Neural progenitor cell (in vitro differentiated cells): ENCODE results near the gene IKBKE. TPM values are rescaled to one million over a fixed set of nuclear protein-coding genes. Genes with fewer than 3 reads are reported as not detected.

Experiments
- DNase-seq: peaks from one replicate; pipeline ENCODE4 v3.0.0-alpha.2; 2016; ENCODE audit warnings: low spot score
- H2AFZ ChIP-seq: fragments of 200-600 bp; sonication (generic); replicated peaks from 2 replicates; pipeline ENCODE4 v1.6.1; 2016; ENCODE audit warnings: antibody characterized with exemption
- H3F3A ChIP-seq: fragments of 200-600 bp; sonication (generic); 2 replicates; pipeline ENCODE4 v1.6.1; 2016; ENCODE audit warnings: antibody characterized with exemption, low read depth
- H3K27ac ChIP-seq: fragments of 200-600 bp; sonication (generic); 2 replicates; pipeline ENCODE4 v1.5.1; 2016; ENCODE audit warnings: mild to moderate bottlenecking
- H3K27me3 ChIP-seq: fragments of 200-600 bp; sonication (generic); 2 replicates; pipeline ENCODE4 v1.6.1; 2016; ENCODE audit warnings: mild to moderate bottlenecking, moderate library complexity
- H3K36me3 ChIP-seq: fragments of 200-600 bp; sonication (generic); 2 replicates; pipeline ENCODE4 v1.5.1; 2016
- H3K4me1 ChIP-seq: fragments of 200-600 bp; sonication (generic); 2 replicates; pipeline ENCODE4 v1.6.1; 2016; ENCODE audit warnings: mixed run types
- H3K4me2 ChIP-seq: fragments of 200-600 bp; sonication (generic); 2 replicates; pipeline ENCODE4 v1.6.1; 2016
- H3K4me3 ChIP-seq: fragments of 200-600 bp; sonication (generic); 2 replicates; pipeline ENCODE4 v1.5.1; 2016
- H3K79me2 ChIP-seq: fragments of 200-600 bp; sonication (generic); 2 replicates; pipeline ENCODE4 v1.6.1; 2016; ENCODE audit warnings: low read depth
- H3K9ac ChIP-seq: fragments of 200-600 bp; sonication (generic); 2 replicates; pipeline ENCODE4 v1.6.1; 2016
- H3K9me3 ChIP-seq: fragments of 200-600 bp; sonication (generic); 2 replicates; pipeline ENCODE4 v1.5.1; 2016; ENCODE audit warnings: low read depth
- H4K20me1 ChIP-seq: fragments of 200-600 bp; sonication (generic); 2 replicates; pipeline ENCODE4 v1.6.1; 2016; ENCODE audit warnings: low read depth
- H3K27ac Mint-ChIP-seq: 3 replicates; pipeline ENCODE4 v1.8.0; 2021; ENCODE audit warnings: mixed read lengths
- H3K27me3 Mint-ChIP-seq: 2 replicates; pipeline ENCODE4 v1.8.0; 2022; ENCODE audit warnings: low read depth, mild to moderate bottlenecking, inconsistent platforms, moderate library complexity, mixed read lengths; ENCODE audit not compliant: insufficient read depth
- H3K36me3 Mint-ChIP-seq: 3 replicates; pipeline ENCODE4 v1.8.0; 2021; ENCODE audit warnings: mixed read lengths
- H3K4me1 Mint-ChIP-seq: 3 replicates; pipeline ENCODE4 v1.8.0; 2021; ENCODE audit warnings: mixed read lengths
- H3K4me3 Mint-ChIP-seq: 3 replicates; pipeline ENCODE4 v1.8.0; 2021; ENCODE audit warnings: mild to moderate bottlenecking, moderate library complexity, mixed read lengths
- H3K9me3 Mint-ChIP-seq: 3 replicates; pipeline ENCODE4 v1.8.0; 2020; ENCODE audit warnings: mixed read lengths
- EZH2 ChIP-seq: fragments of 200-600 bp; sonication (generic); IDR thresholded peaks from 2 replicates; pipeline ENCODE4 v1.6.1; 2017; ENCODE audit warnings: antibody characterized with exemption, mild to moderate bottlenecking, moderate library complexity
- EZH2phosphoT487 ChIP-seq: fragments of 200-600 bp; sonication (generic); IDR thresholded peaks from 2 replicates; pipeline ENCODE4 v1.6.1; 2017; ENCODE audit warnings: antibody characterized with exemption
- total RNA-seq: library from RNA; depleted of rRNA; stranded (reverse); fragments of >200 nt; gene quantifications from 2 replicates; pipeline ENCODE4 v1.2.3, GENCODE V29; 2015; ENCODE audit warnings: low replicate concordance
- TF ChIP-seq, protein P1 (sequence below): fragments of 200-600 bp; sonication (generic); IDR thresholded peaks from 2 replicates; pipeline ENCODE4 v1.5.1; 2017; ENCODE audit warnings: antibody characterized with exemption, mild to moderate bottlenecking

The IKBKE gene
- total RNA-seq, 1 donor from 2014 or later, result 0.26 TPM

DNA sequence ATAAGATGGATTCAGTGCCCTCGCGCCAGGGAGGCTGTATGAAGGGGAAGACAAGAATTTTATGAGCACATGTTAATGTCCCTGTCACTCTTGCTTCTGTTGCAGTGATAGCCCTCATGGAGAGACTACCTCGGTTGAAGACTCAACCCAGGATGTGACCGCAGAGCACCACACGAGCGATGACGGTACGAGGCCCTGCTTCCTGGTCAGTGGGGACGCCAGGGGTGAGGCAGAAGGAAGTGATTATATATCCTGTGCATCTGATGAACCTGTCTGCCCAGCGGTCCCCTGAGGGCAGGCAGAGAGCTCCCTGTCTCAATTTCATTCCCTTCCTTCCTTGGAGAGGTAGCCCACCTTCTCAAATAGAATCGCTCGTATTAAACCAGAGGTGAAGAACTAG, 20.0 kb upstream of the IKBKE start:
- Histone ChIP-seq H3K9me3 (no peaks in the 10 kb centered on the region), H3F3A (peaks cover 15% of the 10 kb centered on the region), H3K79me2 (no peaks in the 10 kb centered on the region), H3K4me1 (peaks cover 33% of the 10 kb centered on the region), H3K4me3 (no peak overlapping the region), H3K27me3 (no peaks in the 10 kb centered on the region), H4K20me1 (peaks cover 4% of the 10 kb centered on the region), H3K36me3 (peaks cover 3% of the 10 kb centered on the region), H3K27ac (no peak overlapping the region), H3K4me2 (no peak overlapping the region), H2AFZ (no peak overlapping the region), H3K9ac (no peak overlapping the region)
- Mint-ChIP-seq H3K4me3 (no peak overlapping the region), H3K36me3 (peaks cover 68% of the 10 kb centered on the region), H3K27ac (no peak overlapping the region), H3K9me3 (no peaks in the 10 kb centered on the region), H3K4me1 (peaks cover 49% of the 10 kb centered on the region), H3K27me3 (peaks cover 8% of the 10 kb centered on the region)
- no peak for DNase-seq
- no peak for TF ChIP-seq EZH2phosphoT487
- no peak for TF ChIP-seq EZH2
- TF ChIP-seq, protein P1, sequence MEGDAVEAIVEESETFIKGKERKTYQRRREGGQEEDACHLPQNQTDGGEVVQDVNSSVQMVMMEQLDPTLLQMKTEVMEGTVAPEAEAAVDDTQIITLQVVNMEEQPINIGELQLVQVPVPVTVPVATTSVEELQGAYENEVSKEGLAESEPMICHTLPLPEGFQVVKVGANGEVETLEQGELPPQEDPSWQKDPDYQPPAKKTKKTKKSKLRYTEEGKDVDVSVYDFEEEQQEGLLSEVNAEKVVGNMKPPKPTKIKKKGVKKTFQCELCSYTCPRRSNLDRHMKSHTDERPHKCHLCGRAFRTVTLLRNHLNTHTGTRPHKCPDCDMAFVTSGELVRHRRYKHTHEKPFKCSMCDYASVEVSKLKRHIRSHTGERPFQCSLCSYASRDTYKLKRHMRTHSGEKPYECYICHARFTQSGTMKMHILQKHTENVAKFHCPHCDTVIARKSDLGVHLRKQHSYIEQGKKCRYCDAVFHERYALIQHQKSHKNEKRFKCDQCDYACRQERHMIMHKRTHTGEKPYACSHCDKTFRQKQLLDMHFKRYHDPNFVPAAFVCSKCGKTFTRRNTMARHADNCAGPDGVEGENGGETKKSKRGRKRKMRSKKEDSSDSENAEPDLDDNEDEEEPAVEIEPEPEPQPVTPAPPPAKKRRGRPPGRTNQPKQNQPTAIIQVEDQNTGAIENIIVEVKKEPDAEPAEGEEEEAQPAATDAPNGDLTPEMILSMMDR, result no peak

DNA sequence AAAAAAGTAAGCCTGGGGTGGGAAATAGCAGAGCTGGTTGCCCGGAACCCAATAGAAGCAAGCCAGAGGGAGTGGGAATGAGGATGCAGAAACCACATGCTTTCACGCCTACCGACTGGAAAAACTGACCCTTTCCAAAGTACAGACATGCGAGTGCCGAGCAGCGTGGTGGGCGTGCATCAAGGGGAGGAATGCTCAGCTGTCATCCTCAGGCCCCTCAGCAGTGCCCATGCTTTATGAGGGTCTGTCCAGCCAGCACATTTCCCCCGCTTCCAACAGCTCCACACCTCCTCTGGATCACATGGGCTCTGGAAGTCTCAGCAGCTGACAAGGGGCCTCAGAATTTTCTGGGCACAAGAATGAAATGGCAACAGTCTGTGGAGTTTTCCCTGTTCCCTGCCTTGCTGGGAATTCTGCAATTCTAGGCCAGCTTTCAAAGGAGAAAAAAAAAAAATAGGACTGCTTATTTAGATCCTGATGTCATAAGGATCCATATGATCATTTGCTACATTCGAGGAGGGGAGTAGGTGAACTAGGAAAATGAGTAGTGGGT, 19.1 kb upstream of the IKBKE start:
- no peaks in the 10 kb centered on the region for H3K27me3 ChIP-seq
- H3F3A ChIP-seq, result peaks cover 24% of the 10 kb centered on the region
- no peak overlapping the region for H3K4me3 ChIP-seq
- peaks cover 52% of the 10 kb centered on the region for H3K4me1 Mint-ChIP-seq
- H3K27me3 Mint-ChIP-seq, result peaks cover 8% of the 10 kb centered on the region
- no peak overlapping the region for H3K27ac Mint-ChIP-seq
- TF ChIP-seq, protein P1, result no peak
- TF ChIP-seq EZH2, result no peak
- no peak for TF ChIP-seq EZH2phosphoT487
- peaks cover 63% of the 10 kb centered on the region for H3K36me3 Mint-ChIP-seq
- no peak overlapping the region for H3K27ac ChIP-seq
- peaks cover 38% of the 10 kb centered on the region for H3K4me1 ChIP-seq
- H3K36me3 ChIP-seq, result peaks cover 3% of the 10 kb centered on the region
- H3K4me3 Mint-ChIP-seq, result no peak overlapping the region
- H3K9me3 ChIP-seq, result no peaks in the 10 kb centered on the region
- H3K4me2 ChIP-seq, result no peak overlapping the region
- no peaks in the 10 kb centered on the region for H3K9me3 Mint-ChIP-seq
- H3K9ac ChIP-seq, result no peak overlapping the region
- H4K20me1 ChIP-seq, result peaks cover 4% of the 10 kb centered on the region
- H2AFZ ChIP-seq, result no peak overlapping the region
- DNase-seq, result no peak
- H3K79me2 ChIP-seq, result no peaks in the 10 kb centered on the region

DNA sequence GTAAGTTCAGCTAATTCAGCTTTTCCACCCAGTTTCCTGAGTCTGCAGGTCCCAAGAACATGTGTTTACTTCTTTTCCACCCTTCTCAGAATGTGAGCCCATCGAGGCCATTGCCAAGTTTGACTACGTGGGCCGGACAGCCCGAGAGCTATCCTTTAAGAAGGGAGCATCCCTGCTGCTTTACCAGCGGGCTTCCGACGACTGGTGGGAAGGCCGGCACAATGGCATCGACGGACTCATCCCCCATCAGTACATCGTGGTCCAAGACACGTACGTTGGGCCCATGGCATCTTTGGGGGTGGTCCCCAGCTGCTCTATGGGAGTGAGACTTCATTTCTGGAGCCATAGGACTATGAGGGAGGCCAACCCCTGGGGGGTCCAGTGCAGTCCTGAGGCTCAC, 17.2 kb upstream of the IKBKE start:
- Histone ChIP-seq H3K4me2 (no peak overlapping the region), H3K79me2 (no peaks in the 10 kb centered on the region), H3K4me3 (no peak overlapping the region), H3F3A (peaks cover 18% of the 10 kb centered on the region), H3K27ac (no peak overlapping the region), H2AFZ (no peak overlapping the region), H4K20me1 (no peaks in the 10 kb centered on the region), H3K36me3 (peaks cover 3% of the 10 kb centered on the region), H3K9ac (no peak overlapping the region), H3K4me1 (peaks cover 30% of the 10 kb centered on the region), H3K9me3 (no peaks in the 10 kb centered on the region), H3K27me3 (no peaks in the 10 kb centered on the region)
- Mint-ChIP-seq H3K36me3 (peaks cover 56% of the 10 kb centered on the region), H3K27ac (no peak overlapping the region), H3K4me1 (peaks cover 57% of the 10 kb centered on the region), H3K9me3 (no peaks in the 10 kb centered on the region), H3K4me3 (no peak overlapping the region), H3K27me3 (peaks cover 5% of the 10 kb centered on the region)
- DNase-seq, result no peak
- no peak for TF ChIP-seq EZH2
- TF ChIP-seq EZH2phosphoT487, result no peak
- TF ChIP-seq, protein P1, result no peak
